ENCODE data around the gene YIPF6. TPM values are rescaled to one million over a fixed set of nuclear protein-coding genes. Genes with fewer than 3 reads are reported as not detected.

Gene YIPF6
- total RNA-seq, 1 donor from 2014 or later, result 26.5 TPM

Small RNA genes lying within 50 kb of the gene (small RNA-seq; reads per million reads assigned to genes)
- gene RNU6-245P, result not detected

Other genes with a start within 250 kb of the YIPF6 start
- 39.1 TPM for gene OPHN1, start 65.6 kb upstream of the YIPF6 start, total RNA-seq
- gene STARD8, start 148.6 kb downstream of the YIPF6 start, total RNA-seq, result 1.6 TPM